Gastroesophageal sphincter (tissue), 3 donors: ENCODE results near the gene PEAK1.

Source experiments
- EP300 ChIP-seq: sonication (generic); formaldehyde crosslinking; IDR thresholded peaks from one replicate; pipeline ENCODE4 v1.6.1; 2017; ENCODE audit warnings: antibody characterized with exemption, mild to moderate bottlenecking
- POLR2A ChIP-seq, 2 donors: fragments of 450-650 bp; IDR thresholded peaks; one replicate each; pipeline ENCODE4 v1.6.1; 2017; ENCODE audit warnings: antibody characterized with exemption in 2 of 2, mild to moderate bottlenecking in 2 of 2, moderate library complexity in 1 of 2
- POLR2AphosphoS5 ChIP-seq: sonication (generic); formaldehyde crosslinking; IDR thresholded peaks from one replicate; pipeline ENCODE4 v1.6.1; 2017; ENCODE audit warnings: antibody characterized with exemption
- TF ChIP-seq, protein P1 (sequence below), 4 experiments: fragments of 200-600 bp in 2 of 4; fragments of 450-650 bp in 2 of 4; sonication (generic) in 1 of 4; IDR thresholded peaks; one replicate each; pipeline ENCODE4 v1.5.1; 2017 to 2019; ENCODE audit warnings: antibody characterized with exemption in 4 of 4, mild to moderate bottlenecking in 2 of 4, moderate library complexity in 2 of 4

DNA sequence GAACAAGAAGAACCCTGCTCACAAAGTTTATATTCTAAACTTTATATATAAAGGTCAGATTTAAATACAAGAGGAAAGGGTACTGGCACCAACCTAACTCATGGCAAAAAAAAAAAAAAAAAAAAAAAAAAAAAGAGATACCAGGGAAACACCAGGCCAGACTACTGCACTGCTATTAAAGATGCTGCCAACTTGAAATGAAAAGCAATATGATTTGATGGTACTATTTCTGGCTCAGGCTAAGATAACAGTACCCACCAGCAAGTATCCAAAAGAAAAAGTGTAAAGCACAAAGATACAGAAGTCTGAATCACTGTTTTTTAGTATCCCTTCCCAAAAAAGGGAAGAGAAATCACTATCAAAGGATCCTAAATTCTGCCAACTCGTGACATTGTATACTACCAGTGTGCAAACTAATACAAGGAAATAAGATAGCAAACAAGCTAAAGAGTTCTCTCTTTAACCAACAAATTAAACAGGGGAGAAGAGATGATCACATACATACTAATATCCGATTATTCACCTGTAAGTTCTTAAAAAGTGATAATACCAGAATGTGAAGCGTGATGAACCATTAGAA lies 28.4 kb downstream of the PEAK1 start:
- TF ChIP-seq, protein P1, sequence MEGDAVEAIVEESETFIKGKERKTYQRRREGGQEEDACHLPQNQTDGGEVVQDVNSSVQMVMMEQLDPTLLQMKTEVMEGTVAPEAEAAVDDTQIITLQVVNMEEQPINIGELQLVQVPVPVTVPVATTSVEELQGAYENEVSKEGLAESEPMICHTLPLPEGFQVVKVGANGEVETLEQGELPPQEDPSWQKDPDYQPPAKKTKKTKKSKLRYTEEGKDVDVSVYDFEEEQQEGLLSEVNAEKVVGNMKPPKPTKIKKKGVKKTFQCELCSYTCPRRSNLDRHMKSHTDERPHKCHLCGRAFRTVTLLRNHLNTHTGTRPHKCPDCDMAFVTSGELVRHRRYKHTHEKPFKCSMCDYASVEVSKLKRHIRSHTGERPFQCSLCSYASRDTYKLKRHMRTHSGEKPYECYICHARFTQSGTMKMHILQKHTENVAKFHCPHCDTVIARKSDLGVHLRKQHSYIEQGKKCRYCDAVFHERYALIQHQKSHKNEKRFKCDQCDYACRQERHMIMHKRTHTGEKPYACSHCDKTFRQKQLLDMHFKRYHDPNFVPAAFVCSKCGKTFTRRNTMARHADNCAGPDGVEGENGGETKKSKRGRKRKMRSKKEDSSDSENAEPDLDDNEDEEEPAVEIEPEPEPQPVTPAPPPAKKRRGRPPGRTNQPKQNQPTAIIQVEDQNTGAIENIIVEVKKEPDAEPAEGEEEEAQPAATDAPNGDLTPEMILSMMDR (IDR thresholded peaks at IDR 0.05): no peak
- no peak for TF ChIP-seq POLR2A (IDR thresholded peaks at IDR 0.05)
- no peak for TF ChIP-seq EP300
- TF ChIP-seq POLR2AphosphoS5: no peak
